Nephron progenitor cell (in vitro differentiated cells): ENCODE data around the gene DPF3.

Source experiments
- DNase-seq: peaks from one replicate; pipeline ENCODE4 v3.0.0; 2021
- H3K27ac Mint-ChIP-seq: 2 replicates; pipeline ENCODE4 v1.8.0; 2021; ENCODE audit warnings: mild to moderate bottlenecking, moderate library complexity, mixed read lengths
- H3K27me3 Mint-ChIP-seq: 2 replicates; pipeline ENCODE4 v1.8.0; 2021; ENCODE audit warnings: mild to moderate bottlenecking, low read depth, mixed read lengths; ENCODE audit not compliant: poor library complexity
- H3K36me3 Mint-ChIP-seq: 2 replicates; pipeline ENCODE4 v1.8.0; 2021; ENCODE audit warnings: low read depth, mixed read lengths
- H3K4me1 Mint-ChIP-seq: 2 replicates; pipeline ENCODE4 v1.8.0; 2021; ENCODE audit warnings: mixed read lengths
- H3K4me3 Mint-ChIP-seq: 2 replicates; pipeline ENCODE4 v1.8.0; 2021; ENCODE audit warnings: mild to moderate bottlenecking, moderate library complexity, mixed read lengths
- H3K9me3 Mint-ChIP-seq: 2 replicates; pipeline ENCODE4 v1.8.0; 2021; ENCODE audit warnings: mild to moderate bottlenecking, moderate library complexity, mixed read lengths
- TF ChIP-seq, protein P1 (sequence below): fragments of 200-600 bp; sonication (generic); IDR thresholded peaks from 2 replicates; pipeline ENCODE4 v1.5.0; 2021; ENCODE audit warnings: antibody characterized with exemption

DPF3 gene

DNA sequence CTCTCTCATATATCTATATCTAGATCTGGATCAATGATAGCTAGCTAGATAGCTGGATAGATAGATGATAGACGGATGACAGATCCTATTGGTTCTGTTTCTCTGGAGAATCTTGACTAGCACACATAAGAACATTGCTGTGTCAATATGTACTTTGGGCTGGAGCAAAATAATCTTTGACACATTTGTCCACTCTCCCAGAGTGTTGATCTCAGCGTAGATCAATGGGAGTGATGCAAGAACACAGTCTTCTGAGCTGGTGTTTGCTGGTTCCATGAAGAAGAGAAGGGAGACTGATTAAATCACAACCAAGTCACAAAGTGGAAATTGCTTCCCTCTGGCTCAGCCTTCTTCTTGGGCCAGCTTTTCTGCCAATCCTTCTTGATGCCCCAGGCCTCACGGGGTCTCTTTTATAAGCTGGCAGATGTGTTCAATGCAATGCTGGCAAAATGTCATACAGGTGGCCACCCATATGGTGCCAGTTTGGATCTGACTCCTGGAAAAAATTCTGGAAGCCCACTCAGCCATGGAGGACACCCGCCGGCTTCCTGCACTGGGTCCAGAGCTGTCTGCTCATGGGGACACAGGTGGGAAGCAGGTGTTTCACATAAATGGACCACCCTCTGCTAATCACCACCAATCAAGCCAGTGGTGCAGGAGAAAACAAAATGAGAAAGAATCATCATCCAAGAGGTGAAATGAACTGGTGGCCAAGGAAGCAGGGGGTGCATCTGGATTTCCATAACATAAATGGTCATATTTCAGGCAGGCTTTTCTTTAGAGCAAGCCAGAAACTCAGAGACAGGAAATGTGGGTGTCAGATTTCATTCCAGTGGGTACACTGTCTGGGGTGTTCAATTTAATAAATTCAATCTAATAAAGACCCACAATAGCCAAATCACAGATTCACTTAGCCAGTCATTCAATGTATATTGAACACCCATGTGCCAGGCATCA lies 310.3 kb downstream of the DPF3 start:
- H3K4me3 Mint-ChIP-seq, result no peak overlapping the region
- no peaks in the 10 kb centered on the region for H3K36me3 Mint-ChIP-seq
- H3K27ac Mint-ChIP-seq, result no peak overlapping the region
- H3K9me3 Mint-ChIP-seq, result peaks cover 3% of the 10 kb centered on the region
- peaks cover 11% of the 10 kb centered on the region for H3K27me3 Mint-ChIP-seq
- peaks cover 8% of the 10 kb centered on the region for H3K4me1 Mint-ChIP-seq
- TF ChIP-seq, protein P1, sequence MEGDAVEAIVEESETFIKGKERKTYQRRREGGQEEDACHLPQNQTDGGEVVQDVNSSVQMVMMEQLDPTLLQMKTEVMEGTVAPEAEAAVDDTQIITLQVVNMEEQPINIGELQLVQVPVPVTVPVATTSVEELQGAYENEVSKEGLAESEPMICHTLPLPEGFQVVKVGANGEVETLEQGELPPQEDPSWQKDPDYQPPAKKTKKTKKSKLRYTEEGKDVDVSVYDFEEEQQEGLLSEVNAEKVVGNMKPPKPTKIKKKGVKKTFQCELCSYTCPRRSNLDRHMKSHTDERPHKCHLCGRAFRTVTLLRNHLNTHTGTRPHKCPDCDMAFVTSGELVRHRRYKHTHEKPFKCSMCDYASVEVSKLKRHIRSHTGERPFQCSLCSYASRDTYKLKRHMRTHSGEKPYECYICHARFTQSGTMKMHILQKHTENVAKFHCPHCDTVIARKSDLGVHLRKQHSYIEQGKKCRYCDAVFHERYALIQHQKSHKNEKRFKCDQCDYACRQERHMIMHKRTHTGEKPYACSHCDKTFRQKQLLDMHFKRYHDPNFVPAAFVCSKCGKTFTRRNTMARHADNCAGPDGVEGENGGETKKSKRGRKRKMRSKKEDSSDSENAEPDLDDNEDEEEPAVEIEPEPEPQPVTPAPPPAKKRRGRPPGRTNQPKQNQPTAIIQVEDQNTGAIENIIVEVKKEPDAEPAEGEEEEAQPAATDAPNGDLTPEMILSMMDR, result no peak
- DNase-seq, result no peak

DNA sequence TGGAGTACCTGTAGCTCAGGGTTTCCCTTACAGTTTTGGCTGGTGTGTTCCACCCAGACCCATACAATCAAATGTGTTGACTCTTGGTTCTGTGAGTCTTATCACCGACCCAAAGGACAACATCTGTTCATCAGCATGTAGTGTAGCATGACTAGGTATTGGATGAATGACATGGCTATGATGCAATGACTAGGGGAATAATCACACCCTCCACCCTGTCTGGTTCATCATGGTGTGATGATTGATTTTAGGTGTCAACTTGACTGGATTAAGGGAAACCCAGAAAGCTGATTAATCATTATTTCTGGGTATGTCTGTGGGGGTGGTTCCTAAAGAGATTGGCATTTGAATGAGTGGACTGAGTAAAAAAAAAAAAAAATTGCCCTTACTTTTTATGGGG lies 311.3 kb downstream of the DPF3 start:
- H3K36me3 Mint-ChIP-seq, result no peaks in the 10 kb centered on the region
- peaks cover 8% of the 10 kb centered on the region for H3K4me1 Mint-ChIP-seq
- H3K9me3 Mint-ChIP-seq, result peaks cover 3% of the 10 kb centered on the region
- no peak overlapping the region for H3K4me3 Mint-ChIP-seq
- peaks cover 15% of the 10 kb centered on the region for H3K27me3 Mint-ChIP-seq
- TF ChIP-seq, protein P1, result no peak
- DNase-seq, result no peak
- no peak overlapping the region for H3K27ac Mint-ChIP-seq

DNA sequence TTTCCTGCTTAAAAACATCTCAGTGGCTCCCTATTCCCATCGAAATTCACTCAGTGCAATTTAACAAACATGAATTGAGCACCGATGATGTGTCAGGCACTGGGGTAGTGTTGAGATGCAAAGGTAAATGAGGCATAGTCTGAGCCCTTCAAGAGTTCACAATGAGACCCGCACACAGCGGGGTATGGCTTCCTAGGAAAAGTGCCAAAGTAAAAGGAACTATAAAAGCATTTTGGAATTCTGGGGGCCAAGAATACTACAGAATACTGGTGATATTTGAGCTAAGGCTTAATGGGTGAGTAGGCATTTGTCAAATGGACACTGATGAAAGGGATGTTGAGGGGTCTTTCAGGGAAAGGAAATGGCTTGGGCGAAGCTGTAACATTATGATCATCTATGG lies 315.4 kb downstream of the DPF3 start:
- Mint-ChIP-seq H3K4me1 (no peaks in the 10 kb centered on the region), H3K27ac (no peak overlapping the region), H3K36me3 (no peaks in the 10 kb centered on the region), H3K4me3 (no peak overlapping the region), H3K27me3 (peaks cover 10% of the 10 kb centered on the region), H3K9me3 (no peaks in the 10 kb centered on the region)
- no peak for DNase-seq
- TF ChIP-seq, protein P1, result no peak

DNA sequence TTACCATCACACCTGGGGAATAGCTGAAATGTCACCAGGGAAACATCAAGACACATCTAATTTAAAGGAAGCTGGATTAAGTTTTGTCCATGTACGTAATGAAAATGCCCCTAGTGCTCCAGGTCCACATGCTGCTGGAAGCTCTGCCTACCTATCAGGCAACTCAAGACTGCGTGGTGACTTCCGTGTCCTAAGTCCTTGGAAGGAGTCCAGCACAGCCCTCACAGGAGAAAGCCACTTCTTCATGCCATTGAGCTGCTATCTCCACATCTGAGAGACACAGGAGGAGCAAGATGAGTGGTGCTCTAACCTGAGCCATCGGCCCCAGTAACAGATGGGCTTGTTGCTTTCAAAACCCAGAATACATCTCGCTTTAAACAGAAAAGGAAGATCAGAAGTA lies 316.4 kb downstream of the DPF3 start:
- Mint-ChIP-seq H3K4me1 (no peaks in the 10 kb centered on the region), H3K36me3 (no peaks in the 10 kb centered on the region), H3K27me3 (peaks cover 10% of the 10 kb centered on the region), H3K9me3 (no peaks in the 10 kb centered on the region), H3K27ac (no peak overlapping the region), H3K4me3 (no peak overlapping the region)
- TF ChIP-seq, protein P1, result no peak
- no peak for DNase-seq

DNA sequence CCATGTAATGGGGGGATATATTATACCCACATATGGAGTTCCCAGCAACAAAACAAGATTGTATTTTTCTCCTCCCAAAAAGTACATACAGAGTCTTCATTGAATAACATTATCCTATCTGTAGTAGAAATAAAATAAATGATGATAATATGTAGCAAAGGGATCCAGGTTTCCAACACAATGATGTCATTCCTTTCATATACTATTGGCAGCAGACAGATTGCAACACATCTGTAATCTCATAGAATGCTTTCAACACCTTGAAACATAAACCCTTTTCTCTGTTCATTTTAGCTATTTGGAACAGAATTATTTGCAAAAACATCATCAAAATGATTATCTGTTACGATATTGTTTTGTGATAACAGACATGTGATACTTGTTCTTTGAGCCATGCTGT lies 317.6 kb downstream of the DPF3 start:
- H3K36me3 Mint-ChIP-seq, result no peaks in the 10 kb centered on the region

More for the DNA sequence above, 317.6 kb downstream of the DPF3 start:
- Mint-ChIP-seq H3K4me3 (no peak overlapping the region), H3K27ac (no peak overlapping the region), H3K9me3 (peaks cover 5% of the 10 kb centered on the region), H3K27me3 (peaks cover 10% of the 10 kb centered on the region), H3K4me1 (no peaks in the 10 kb centered on the region)
- TF ChIP-seq, protein P1, result no peak
- no peak for DNase-seq
